Gastroesophageal sphincter (tissue), 4 donors: ENCODE measurements around the gene IL21. TPM values are rescaled to one million over a fixed set of nuclear protein-coding genes. Genes with fewer than 3 reads are reported as not detected.

Experiments used
- ATAC-seq: fragments of 150-250 bp; one replicate; pipeline ENCODE4 v1.9.1; 2016; ENCODE audit warnings: mild to moderate bottlenecking, moderate library complexity
- H3K27ac ChIP-seq, 4 donors: fragments of 200-600 bp; sonication (generic) in 3 of 4; 1 replicate in 3 of 4; 2 replicates in 1 of 4; pipeline ENCODE4 v1.5.1; 2016 to 2019
- H3K27me3 ChIP-seq: fragments of 200-600 bp; sonication (generic); one replicate; pipeline ENCODE4 v1.5.1; 2019
- H3K36me3 ChIP-seq, 2 donors: fragments of 200-600 bp; sonication (generic); one replicate each; pipeline ENCODE4 v1.5.1; 2019; ENCODE audit warnings: control low read depth in 1 of 2
- H3K4me1 ChIP-seq, 3 donors: fragments of 200-600 bp; sonication (generic); 1 replicate in 2 of 3; 2 replicates in 1 of 3; pipeline ENCODE4 v1.5.1; 2016 to 2019; ENCODE audit warnings: control low read depth in 2 of 3
- H3K4me3 ChIP-seq, 2 donors: fragments of 200-600 bp; sonication (generic); one replicate each; pipeline ENCODE4 v1.5.1; 2019; ENCODE audit warnings: mild to moderate bottlenecking in 1 of 2, moderate library complexity in 1 of 2
- H3K9me3 ChIP-seq, 3 donors: fragments of 200-600 bp; sonication (generic); one replicate each; pipeline ENCODE4 v1.5.1; 2017 to 2019; ENCODE audit warnings: control low read depth in 2 of 3
- EP300 ChIP-seq: sonication (generic); formaldehyde crosslinking; IDR thresholded peaks from one replicate; pipeline ENCODE4 v1.6.1; 2017; ENCODE audit warnings: antibody characterized with exemption, mild to moderate bottlenecking
- POLR2A ChIP-seq, 2 donors: fragments of 450-650 bp; IDR thresholded peaks; one replicate each; pipeline ENCODE4 v1.6.1; 2017; ENCODE audit warnings: antibody characterized with exemption in 2 of 2, mild to moderate bottlenecking in 2 of 2, moderate library complexity in 1 of 2
- POLR2AphosphoS5 ChIP-seq: sonication (generic); formaldehyde crosslinking; IDR thresholded peaks from one replicate; pipeline ENCODE4 v1.6.1; 2017; ENCODE audit warnings: antibody characterized with exemption
- WGBS, 2 donors: methylation state at CpG; one replicate each; pipeline ENCODE4 v1.1.5; 2018; ENCODE audit warnings: low coverage in 1 of 2; 5-methylcytosine and 5-hydroxymethylcytosine counted together
- total RNA-seq, 4 donors: library from RNA; depleted of rRNA; stranded (reverse); fragments of >200 nt; gene quantifications; one replicate each; pipeline ENCODE4 v1.1.0, GENCODE V29; 2016
- TF ChIP-seq, protein P1 (sequence below), 4 experiments: fragments of 200-600 bp in 2 of 4; fragments of 450-650 bp in 2 of 4; sonication (generic) in 1 of 4; IDR thresholded peaks; one replicate each; pipeline ENCODE4 v1.5.1; 2017 to 2019; ENCODE audit warnings: antibody characterized with exemption in 4 of 4, mild to moderate bottlenecking in 2 of 4, moderate library complexity in 2 of 4

Gene IL21
- under 1 TPM in 1 of 4 donors, not detected in 3; 0.12 TPM for total RNA-seq

DNA sequence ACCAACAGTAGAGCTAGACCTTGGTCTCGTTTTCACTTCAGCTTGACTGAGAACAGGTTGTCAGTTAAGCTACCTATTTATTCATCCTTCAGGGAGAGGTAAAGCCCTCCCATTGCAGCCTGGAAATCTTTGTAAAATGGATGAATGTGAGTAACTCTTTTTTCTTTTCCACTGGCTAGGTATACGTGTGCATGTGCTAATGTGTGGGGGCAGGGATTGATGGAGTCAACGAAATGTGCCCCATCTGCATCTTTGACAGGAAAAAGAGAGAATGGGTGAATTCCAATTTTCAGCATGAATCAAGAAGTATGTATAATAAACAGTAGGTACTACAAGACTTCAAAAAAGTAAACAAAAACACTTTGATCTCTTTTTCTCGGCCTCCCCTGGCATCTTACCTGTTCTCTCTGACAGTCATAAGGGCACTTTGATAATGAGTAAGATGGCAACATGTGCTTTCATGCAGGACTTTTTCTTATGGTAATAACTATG is at the start of gene IL21:
Gene IL21 (minus strand): TSS at position 51 of the 492 bp plus-strand sequence. CDS start 55 bp downstream, outside the sequence.
- Histone ChIP-seq H3K4me3 (no peak within 1 kb of the TSS), H3K27ac (no peak within 1 kb of the TSS), H3K9me3 (no peaks in the 10 kb centered on the region), H3K4me1 (no peaks in the 10 kb centered on the region), H3K36me3 (no peaks in the 10 kb centered on the region), H3K27me3 (no peaks in the 10 kb centered on the region)
- no peak for ATAC-seq
- WGBS, 2 donors: 68 to 82% methylated on average over 3 to 4 of the region's 4 CpGs
- TF ChIP-seq POLR2A (IDR thresholded peaks at IDR 0.05) (no peak), EP300 (no peak), POLR2AphosphoS5 (no peak)
- TF ChIP-seq, protein P1, sequence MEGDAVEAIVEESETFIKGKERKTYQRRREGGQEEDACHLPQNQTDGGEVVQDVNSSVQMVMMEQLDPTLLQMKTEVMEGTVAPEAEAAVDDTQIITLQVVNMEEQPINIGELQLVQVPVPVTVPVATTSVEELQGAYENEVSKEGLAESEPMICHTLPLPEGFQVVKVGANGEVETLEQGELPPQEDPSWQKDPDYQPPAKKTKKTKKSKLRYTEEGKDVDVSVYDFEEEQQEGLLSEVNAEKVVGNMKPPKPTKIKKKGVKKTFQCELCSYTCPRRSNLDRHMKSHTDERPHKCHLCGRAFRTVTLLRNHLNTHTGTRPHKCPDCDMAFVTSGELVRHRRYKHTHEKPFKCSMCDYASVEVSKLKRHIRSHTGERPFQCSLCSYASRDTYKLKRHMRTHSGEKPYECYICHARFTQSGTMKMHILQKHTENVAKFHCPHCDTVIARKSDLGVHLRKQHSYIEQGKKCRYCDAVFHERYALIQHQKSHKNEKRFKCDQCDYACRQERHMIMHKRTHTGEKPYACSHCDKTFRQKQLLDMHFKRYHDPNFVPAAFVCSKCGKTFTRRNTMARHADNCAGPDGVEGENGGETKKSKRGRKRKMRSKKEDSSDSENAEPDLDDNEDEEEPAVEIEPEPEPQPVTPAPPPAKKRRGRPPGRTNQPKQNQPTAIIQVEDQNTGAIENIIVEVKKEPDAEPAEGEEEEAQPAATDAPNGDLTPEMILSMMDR (IDR thresholded peaks at IDR 0.05): no peak

GRCh38 chr4:122669911-122670738 is 49.3 kb upstream of the IL21 start:
- no peak for ATAC-seq
- H3K36me3 ChIP-seq: no peaks in the 10 kb centered on the region
- no peaks in the 10 kb centered on the region for H3K9me3 ChIP-seq
- no peaks in the 10 kb centered on the region for H3K27me3 ChIP-seq
- TF ChIP-seq, protein P1 (IDR thresholded peaks at IDR 0.05): no peak
- TF ChIP-seq EP300: no peak
- no peak for TF ChIP-seq POLR2AphosphoS5
- no peak overlapping the region for H3K27ac ChIP-seq
- WGBS, 2 donors: 87% methylated on average over 3 of the region's 33 CpGs; no CpG with 5 or more reads in 1 of the 2 donors
- peaks cover 0 to 21% (median 7%) of the 10 kb centered on the region in 3 donors for H3K4me1 ChIP-seq
- no peak overlapping the region for H3K4me3 ChIP-seq

DNA sequence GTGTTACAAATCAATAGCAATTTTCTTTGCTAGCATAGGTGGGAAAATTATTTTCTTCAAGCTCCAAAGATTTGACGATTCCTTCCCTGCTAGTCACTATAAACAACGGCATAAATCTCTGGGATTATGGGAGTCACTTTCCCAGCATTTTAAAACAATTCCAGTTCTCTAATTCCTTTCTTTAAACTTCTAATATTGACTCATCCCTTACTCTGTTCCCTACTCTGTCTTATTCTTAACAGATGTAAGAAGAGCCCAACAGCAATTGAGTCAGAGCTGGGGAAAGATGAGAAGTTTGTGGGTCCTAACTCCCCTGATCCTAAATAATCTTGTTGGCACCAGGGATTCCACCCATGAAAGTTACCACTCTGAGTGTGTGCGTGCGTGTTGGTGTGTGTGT is 47.4 kb upstream of the IL21 start:
- Histone ChIP-seq H3K36me3 (no peaks in the 10 kb centered on the region), H3K27me3 (no peaks in the 10 kb centered on the region), H3K9me3 (no peaks in the 10 kb centered on the region), H3K27ac (no peak overlapping the region), H3K4me3 (no peak overlapping the region), H3K4me1 (peaks cover 0 to 24% (median 7%) of the 10 kb centered on the region in 3 donors)
- 74 to 80% methylated on average over 4 of the region's 4 CpGs for WGBS, 2 donors
- TF ChIP-seq POLR2A (IDR thresholded peaks at IDR 0.05) (no peak), EP300 (no peak)
- no peak for ATAC-seq

- TF ChIP-seq POLR2AphosphoS5: no peak
- TF ChIP-seq, protein P1 (IDR thresholded peaks at IDR 0.05): no peak
- no peak for TF ChIP-seq POLR2A (IDR thresholded peaks at IDR 0.05)
- TF ChIP-seq EP300: no peak
- H3K9me3 ChIP-seq: no peaks in the 10 kb centered on the region
- peak overlapping the region in 2 of 4 donors; percentile 40 to 52 for H3K27ac ChIP-seq
- peak; percentile 68 for ATAC-seq
- H3K4me3 ChIP-seq: no peak overlapping the region
- H3K36me3 ChIP-seq: no peaks in the 10 kb centered on the region
- H3K27me3 ChIP-seq: no peaks in the 10 kb centered on the region
- WGBS, 2 donors: 19 to 20% methylated on average over 2 of the region's 2 CpGs
- peaks cover 0 to 24% (median 7%) of the 10 kb centered on the region in 3 donors for H3K4me1 ChIP-seq
These were observed 45.8 kb upstream of the IL21 start for GRCh38 chr4:122666527-122667245.

GRCh38 chr4:122665161-122665929 is 44.5 kb upstream of the IL21 start:
- Histone ChIP-seq H3K27me3 (no peaks in the 10 kb centered on the region), H3K4me3 (no peak overlapping the region), H3K27ac (peak overlapping the region in 3 of 4 donors; percentile 24 to 51 (median 40)), H3K4me1 (peaks cover 0 to 24% (median 7%) of the 10 kb centered on the region in 3 donors), H3K36me3 (no peaks in the 10 kb centered on the region), H3K9me3 (no peaks in the 10 kb centered on the region)
- TF ChIP-seq POLR2A (IDR thresholded peaks at IDR 0.05) (no peak), POLR2AphosphoS5 (no peak), EP300 (no peak)
- TF ChIP-seq, protein P1 (IDR thresholded peaks at IDR 0.05): no peak
- no peak for ATAC-seq
- WGBS, 2 donors: 56 to 61% methylated on average over 4 of the region's 5 CpGs
